PFSK-1 (cell line): ENCODE data around the gene HMGCR.

Experiments used
- POLR2AphosphoS5 ChIP-seq: IDR thresholded peaks from 2 replicates; pipeline ENCODE4 v1.6.1; 2012; ENCODE audit warnings: low read depth, mild to moderate bottlenecking, control low read depth, low read length, moderate library complexity
- SIN3A ChIP-seq: IDR thresholded peaks from 2 replicates; pipeline ENCODE4 v1.6.1; 2012; ENCODE audit warnings: mild to moderate bottlenecking, low read length, moderate library complexity, borderline replicate concordance; ENCODE audit not compliant: insufficient read depth
- TAF1 ChIP-seq: IDR thresholded peaks from 2 replicates; pipeline ENCODE4 v1.6.1; 2012; ENCODE audit warnings: low read length, control low read depth, borderline replicate concordance; ENCODE audit not compliant: insufficient read depth
- TF ChIP-seq, protein P1 (sequence below), 2 experiments: IDR thresholded peaks; 2 replicates each; pipeline versions ENCODE4 v1.6.1 to v1.8.0; 2011 to 2012; ENCODE audit warnings: low read depth in 2 of 2, low read length in 2 of 2, control low read depth in 1 of 2, inconsistent platforms in 1 of 2, mild to moderate bottlenecking in 1 of 2, moderate library complexity in 1 of 2; ENCODE audit not compliant: insufficient read depth in 1 of 2

DNA sequence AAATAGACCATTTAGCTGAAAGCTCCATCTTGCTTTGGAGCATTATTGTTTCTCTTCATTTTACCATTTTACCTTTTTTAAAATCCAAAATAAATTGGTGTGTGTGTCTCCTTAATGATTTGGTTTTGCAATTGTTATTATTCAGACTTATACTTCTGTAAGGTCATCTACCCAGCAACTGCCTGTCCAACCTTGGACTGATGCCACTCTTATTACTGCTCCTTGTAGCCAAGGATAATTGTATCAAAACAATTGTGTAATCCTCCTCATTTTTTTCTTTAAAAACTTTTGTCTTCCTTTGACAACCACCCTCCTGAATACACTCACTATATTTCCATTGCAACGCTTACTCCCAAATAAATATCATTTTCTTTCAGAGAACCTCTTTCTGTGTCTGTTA is 30.3 kb upstream of the HMGCR start:
- no peak for TF ChIP-seq POLR2AphosphoS5
- TF ChIP-seq SIN3A = no peak
- TF ChIP-seq, protein P1, sequence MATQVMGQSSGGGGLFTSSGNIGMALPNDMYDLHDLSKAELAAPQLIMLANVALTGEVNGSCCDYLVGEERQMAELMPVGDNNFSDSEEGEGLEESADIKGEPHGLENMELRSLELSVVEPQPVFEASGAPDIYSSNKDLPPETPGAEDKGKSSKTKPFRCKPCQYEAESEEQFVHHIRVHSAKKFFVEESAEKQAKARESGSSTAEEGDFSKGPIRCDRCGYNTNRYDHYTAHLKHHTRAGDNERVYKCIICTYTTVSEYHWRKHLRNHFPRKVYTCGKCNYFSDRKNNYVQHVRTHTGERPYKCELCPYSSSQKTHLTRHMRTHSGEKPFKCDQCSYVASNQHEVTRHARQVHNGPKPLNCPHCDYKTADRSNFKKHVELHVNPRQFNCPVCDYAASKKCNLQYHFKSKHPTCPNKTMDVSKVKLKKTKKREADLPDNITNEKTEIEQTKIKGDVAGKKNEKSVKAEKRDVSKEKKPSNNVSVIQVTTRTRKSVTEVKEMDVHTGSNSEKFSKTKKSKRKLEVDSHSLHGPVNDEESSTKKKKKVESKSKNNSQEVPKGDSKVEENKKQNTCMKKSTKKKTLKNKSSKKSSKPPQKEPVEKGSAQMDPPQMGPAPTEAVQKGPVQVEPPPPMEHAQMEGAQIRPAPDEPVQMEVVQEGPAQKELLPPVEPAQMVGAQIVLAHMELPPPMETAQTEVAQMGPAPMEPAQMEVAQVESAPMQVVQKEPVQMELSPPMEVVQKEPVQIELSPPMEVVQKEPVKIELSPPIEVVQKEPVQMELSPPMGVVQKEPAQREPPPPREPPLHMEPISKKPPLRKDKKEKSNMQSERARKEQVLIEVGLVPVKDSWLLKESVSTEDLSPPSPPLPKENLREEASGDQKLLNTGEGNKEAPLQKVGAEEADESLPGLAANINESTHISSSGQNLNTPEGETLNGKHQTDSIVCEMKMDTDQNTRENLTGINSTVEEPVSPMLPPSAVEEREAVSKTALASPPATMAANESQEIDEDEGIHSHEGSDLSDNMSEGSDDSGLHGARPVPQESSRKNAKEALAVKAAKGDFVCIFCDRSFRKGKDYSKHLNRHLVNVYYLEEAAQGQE (IDR thresholded peaks at IDR 0.05; ENCODE audit: insufficient read depth in 1 of 2, low read depth in 2 of 2, low read length in 2 of 2) = no peak
- TF ChIP-seq TAF1 = no peak
